NCI-H82 treated with DMSO at 0.1 percent for 48 hours (cell line): ENCODE data around the gene HACD2.
A peak's percentile ranks its signal among the peaks of the same experiment; 100 is the strongest.
"Not testable (repeated sequence)": the region's sequence is repeated elsewhere in the genome, so short reads cannot be mapped to it uniquely, and the experiment has no call there.

Experiments used
- DNase-seq: peaks from one replicate; lab custom pipeline; 2025; ENCODE audit not compliant: unreplicated experiment; lab: John Stamatoyannopoulos, UW

Gene HACD2

DNA sequence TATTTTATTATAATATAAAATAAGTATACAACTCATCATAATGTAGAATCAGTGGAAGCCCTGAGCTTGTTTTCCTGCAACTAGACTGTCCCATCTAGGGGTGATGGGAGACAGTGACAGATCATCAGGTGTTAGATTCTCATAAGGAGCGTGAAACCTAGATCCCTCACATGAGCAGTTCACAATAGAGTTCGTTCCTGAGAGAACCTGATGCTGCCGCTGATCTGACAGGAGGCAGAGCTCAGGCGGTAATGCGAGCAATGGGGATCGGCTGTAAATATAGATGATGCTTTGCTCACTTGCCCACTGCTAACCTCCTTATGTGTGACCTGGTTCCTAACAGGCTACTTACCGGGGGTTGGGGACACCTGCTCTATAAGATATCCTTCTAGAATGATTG is 26.8 kb upstream of the HACD2 start:
- not testable (repeated sequence) for DNase-seq

GRCh38 chr3:123611082-123611481 is 26.2 kb upstream of the HACD2 start:
- no peak for DNase-seq

GRCh38 chr3:123610331-123610730 is 25.5 kb upstream of the HACD2 start:
- no peak for DNase-seq

DNA sequence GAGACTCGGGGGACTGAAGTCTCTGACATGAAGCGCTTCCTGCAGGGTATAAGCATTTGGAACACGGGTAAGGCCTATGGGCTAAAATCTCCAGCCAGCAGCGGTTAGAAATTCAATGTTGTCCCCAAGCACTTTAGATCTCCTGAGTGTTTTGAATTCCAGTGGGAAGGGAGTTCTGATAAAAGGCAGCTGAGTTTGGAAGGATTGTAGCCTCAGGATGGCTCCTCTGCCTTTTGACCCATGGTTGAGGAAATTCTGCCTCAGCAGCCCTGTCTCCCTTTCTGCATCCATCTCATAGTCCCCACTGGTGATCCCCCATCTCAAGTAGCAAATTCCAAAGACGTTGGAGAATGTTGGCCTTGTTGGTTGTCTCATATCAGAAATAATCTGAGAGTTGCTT is 24.2 kb upstream of the HACD2 start:
- no peak for DNase-seq

DNA sequence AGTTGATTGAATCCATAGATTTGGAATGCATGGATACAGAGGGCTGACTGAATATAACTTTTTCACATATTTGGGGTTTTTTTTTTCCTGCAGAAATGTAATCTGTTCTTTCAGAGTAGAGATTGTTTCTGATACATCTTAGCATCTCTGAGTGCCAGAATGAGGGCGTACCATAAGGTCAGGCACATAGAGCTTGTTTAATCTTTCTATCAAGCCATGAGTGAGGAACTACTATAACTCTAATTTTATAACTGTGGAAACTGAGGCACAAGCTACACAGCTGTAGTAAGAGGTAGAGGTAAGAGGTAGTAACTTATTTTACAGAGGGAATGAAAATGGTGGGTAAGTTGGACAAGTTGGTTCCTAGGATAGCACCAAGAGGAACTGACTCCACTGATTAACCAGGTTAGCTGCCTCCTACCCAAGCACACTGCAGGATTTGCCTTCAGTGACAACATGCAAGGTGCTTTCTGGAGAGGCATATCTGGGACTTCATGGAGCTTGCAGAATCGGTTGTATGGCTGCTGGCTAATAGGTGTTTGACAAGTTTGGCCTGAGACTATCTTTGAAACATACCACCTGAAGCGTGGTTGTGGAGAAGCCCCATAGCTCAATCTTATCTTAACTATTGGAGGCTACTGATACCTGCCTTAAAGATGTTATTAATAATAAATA is 23.5 kb upstream of the HACD2 start:
- DNase-seq, result no peak

DNA sequence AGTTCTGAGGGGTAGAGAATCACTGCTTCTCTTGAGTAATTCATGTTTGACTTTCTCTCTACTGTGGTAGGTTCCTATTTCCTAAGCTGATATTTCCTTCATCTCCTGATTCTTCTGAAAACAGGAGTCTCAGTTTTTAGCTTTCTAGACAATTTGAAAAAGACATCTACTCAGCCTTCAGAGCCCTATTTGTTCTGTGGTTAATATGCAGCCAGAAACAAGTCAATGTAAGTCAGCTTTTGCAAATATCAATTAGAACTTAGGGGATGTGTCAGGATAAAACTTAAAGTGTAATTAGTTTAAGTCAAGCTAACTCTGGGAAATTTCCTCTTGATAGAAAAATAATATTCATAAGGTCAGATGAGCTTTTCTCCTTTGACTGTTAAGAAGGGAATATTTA is 21.7 kb upstream of the HACD2 start:
- no peak for DNase-seq

GRCh38 chr3:123605789-123606234 is 21.0 kb upstream of the HACD2 start:
- DNase-seq, result no peak

GRCh38 chr3:123603153-123603552 is 18.3 kb upstream of the HACD2 start:
- DNase-seq, result not testable (repeated sequence)

GRCh38 chr3:123602325-123602724 is 17.5 kb upstream of the HACD2 start:
- no peak for DNase-seq

GRCh38 chr3:123600863-123601262 is 16.0 kb upstream of the HACD2 start:
- peak; percentile 66 for DNase-seq

DNA sequence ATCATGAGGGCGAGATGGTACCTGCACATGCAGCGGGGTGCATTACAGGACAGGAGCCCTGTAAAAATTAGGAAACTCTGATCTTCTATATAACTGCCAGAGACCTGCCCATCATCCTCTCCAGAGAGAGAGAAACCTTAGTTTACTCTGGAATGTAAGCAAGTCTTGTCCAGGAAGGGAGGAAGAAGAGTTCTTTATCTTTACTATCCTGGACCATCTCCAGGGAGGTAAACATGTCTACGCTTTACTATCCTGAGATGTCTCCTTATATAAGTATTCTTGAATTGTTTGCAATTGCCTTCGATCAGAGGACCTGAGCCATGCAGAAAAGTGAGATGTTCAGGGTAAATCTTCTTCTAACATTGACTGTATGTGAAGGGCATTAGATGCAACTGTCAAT is 12.7 kb upstream of the HACD2 start:
- DNase-seq, result no peak

GRCh38 chr3:123595396-123596180 is 10.7 kb upstream of the HACD2 start:
- no peak for DNase-seq

- no peak for DNase-seq
Observed at GRCh38 chr3:123593381-123593780, 8.5 kb upstream of the HACD2 start.

GRCh38 chr3:123590685-123591450 is 6.0 kb upstream of the HACD2 start:
- no peak for DNase-seq

GRCh38 chr3:123587401-123587800 is 2.5 kb upstream of the HACD2 start:
- DNase-seq, result no peak

DNA sequence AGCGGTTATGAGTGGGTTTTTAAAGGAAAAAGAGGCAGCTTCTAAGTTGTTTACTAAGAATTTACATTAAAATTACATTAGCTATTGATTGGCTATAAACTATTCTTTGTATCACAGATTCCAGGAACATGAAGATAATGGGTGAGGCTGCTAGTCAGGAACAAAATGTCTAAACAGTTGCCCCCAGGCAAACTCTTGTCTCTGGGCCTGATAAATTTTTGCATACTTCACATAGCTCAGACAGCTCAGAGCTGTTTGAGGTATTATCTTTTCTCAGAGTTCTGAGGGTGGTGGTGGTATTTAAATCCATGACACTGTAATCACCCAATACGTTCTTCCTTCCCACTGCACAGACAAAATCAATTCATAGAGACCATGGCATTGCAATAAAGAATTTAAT is 2.1 kb upstream of the HACD2 start:
- no peak for DNase-seq

DNA sequence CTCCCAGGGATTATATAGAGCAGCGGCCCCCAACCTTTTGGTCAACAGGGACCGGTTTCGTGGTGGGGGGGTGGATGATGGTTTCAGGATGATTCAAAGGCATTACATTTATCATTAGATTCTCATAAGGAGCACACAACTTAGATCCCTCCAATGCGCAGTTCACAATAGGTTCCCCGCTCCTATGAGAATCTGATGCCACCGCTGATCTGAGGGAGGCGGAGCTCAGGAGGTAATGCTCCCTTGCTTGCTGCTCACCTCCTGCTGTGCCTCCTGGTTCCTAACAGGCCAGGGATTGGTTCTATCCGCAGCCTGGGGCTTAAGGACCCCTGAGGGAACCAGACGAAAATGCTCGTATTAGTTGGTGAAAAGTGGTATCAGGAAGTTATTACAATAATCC is 1.3 kb upstream of the HACD2 start:
- peak; percentile 50 for DNase-seq

- no peak for DNase-seq
Observed at GRCh38 chr3:123584284-123584987, 417 bp downstream of the HACD2 start.

DNA sequence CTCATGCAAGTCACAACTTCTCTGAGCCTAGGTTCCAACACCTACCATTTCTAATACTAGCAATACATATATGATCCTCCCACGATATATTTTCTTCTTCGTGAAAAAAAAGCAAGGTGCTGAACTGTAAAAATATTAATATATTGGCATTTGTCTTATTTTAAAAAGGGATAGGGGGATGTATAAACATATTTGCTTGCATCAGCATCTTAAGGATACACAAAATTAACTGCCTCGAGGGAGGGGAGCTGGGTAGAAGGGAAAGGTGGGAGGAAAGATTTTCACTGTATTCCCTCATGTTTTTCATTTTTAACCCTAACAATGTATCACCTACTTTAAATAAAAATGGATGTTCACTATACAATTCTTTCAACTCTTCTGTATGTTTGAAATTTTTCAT is 1.3 kb downstream of the HACD2 start:
- no peak for DNase-seq

DNA sequence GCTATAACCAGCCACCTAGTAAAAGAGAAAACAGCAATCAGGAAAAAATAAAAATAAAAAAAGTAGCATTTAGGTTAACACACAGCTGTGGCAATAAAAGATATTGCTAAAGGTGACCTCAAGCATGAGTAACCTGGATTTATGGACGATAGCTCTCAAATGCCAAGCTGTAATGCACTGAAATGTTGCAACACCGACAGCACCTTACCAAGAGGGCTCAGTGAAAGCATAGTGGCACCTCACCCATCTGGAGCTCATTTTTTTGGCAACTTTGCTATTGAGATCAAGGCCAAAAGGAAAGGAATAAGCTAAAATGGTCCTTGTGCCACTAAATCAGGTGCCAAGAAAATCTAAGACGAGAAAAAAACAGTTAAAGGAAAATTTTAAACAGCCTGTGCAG is 2.5 kb downstream of the HACD2 start:
- DNase-seq, result no peak

DNA sequence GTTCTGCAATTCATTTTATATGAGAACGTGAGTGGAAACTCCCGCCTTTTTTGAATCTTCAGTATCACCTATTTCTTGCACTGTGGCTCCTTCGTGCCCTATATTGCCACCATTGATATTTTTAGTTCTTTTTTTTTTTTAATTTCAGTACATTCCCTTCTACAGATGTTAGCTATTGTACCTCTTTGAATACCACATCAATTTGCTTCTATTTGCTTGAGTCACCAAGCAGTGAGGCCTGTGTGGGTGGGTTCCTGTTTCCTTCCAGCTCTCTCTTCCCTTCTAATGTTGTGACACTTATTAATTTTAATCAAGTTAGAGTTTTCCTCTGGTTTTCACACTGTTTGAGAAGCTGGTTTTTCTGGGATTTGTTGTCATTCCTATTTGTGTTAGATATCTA is 8.7 kb downstream of the HACD2 start:
- no peak for DNase-seq
